Activated naive CD8-positive, alpha-beta T cell treated with anti-CD3 and anti-CD28 coated beads, Interleukin-2, amount 50 U/mL, for 24 hours (primary cell): ENCODE measurements around the gene SIK3.

Experiments used
- ATAC-seq: fragments of 150-1000 bp; cut with Tn5 transposase; one replicate; pipeline ENCODE4 v1.10.0; 2021
- DNase-seq: peaks from one replicate; pipeline ENCODE4 v3.0.0; 2021
- H3K27ac Mint-ChIP-seq: one replicate; pipeline ENCODE4 v1.8.0; 2021; ENCODE audit warnings: mild to moderate bottlenecking, mixed read lengths
- H3K27me3 Mint-ChIP-seq: one replicate; pipeline ENCODE4 v1.8.0; 2021; ENCODE audit warnings: mixed read lengths
- H3K36me3 Mint-ChIP-seq: one replicate; pipeline ENCODE4 v1.8.0; 2021; ENCODE audit warnings: low read depth, mixed read lengths
- H3K4me1 Mint-ChIP-seq: one replicate; pipeline ENCODE4 v1.8.0; 2021; ENCODE audit warnings: mixed read lengths
- H3K4me3 Mint-ChIP-seq: one replicate; pipeline ENCODE4 v1.8.0; 2021; ENCODE audit warnings: mild to moderate bottlenecking, moderate library complexity, mixed read lengths
- H3K9me3 Mint-ChIP-seq: one replicate; pipeline ENCODE4 v1.8.0; 2021; ENCODE audit warnings: mixed read lengths

The SIK3 gene

GRCh38 chr11:116881143-116881542, 217.1 kb downstream of the SIK3 start:
- Mint-ChIP-seq H3K9me3 (no peaks in the 10 kb centered on the region), H3K4me1 (peaks cover 27% of the 10 kb centered on the region), H3K27ac (no peak overlapping the region), H3K4me3 (no peak overlapping the region), H3K27me3 (no peaks in the 10 kb centered on the region), H3K36me3 (peaks cover 5% of the 10 kb centered on the region)
- ATAC-seq (no peak), DNase-seq (no peak)

DNA sequence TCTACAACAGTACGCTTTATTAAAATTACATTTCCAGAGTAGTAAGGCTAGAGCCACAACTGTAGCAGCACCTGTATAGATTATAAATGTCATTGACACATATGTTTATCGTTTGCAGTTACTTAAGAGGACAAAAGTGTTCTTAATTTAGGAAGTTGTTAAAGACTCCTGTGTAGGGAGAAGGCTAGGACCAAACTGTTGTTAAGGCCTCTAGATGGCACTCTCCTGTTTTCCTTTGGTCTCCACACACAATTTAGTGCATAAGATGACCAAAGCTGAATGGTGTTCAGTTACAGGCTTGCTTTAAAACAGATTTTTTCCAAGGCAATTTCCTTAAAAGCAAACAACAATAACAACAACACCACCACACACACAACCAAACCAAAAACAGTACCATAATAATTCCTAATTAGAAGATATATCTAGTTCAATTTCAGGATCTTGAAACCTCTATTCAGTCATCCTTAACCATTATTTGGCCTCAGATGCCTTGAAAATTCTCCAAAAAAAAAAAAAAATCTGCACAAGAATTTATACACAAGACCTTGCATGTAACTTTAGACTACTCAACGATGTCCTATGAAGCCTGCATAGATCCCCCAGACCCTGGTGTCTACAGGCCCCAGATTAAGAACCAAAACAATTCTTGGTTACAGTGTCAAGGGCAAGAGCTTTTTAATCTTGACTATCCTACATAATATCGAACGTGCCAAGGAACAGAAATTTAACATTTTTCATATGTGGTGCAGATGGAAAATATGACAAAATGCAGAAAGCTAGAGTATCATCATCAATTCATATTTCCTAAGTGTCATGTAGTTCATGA, 218.2 kb downstream of the SIK3 start:
- no peaks in the 10 kb centered on the region for H3K9me3 Mint-ChIP-seq
- peaks cover 27% of the 10 kb centered on the region for H3K4me1 Mint-ChIP-seq
- H3K4me3 Mint-ChIP-seq: no peak overlapping the region
- ATAC-seq (peak; percentile 51), DNase-seq (no peak)
- H3K27ac Mint-ChIP-seq: no peak overlapping the region
- no peaks in the 10 kb centered on the region for H3K27me3 Mint-ChIP-seq
- H3K36me3 Mint-ChIP-seq: peaks cover 10% of the 10 kb centered on the region

DNA sequence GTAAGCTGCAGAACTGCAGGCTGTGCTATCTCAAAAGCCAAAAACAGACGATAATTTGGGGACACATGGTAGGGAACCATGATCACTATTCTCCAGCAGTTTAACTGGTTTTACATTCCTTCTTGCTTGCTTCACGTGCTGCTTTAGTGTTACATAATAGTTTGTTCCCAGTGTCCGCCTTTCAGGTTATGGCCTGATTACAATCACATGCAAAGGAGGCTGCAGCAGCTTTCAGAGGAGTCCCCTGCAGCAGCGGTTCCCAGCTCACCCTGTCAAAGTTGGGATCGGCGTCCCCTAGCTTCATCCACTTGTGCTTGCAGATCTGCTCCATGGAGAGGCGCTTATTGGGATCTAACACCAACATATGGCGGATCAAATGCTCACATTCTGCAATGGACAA, 221.6 kb downstream of the SIK3 start:
- Mint-ChIP-seq H3K9me3 (no peaks in the 10 kb centered on the region), H3K4me3 (no peak overlapping the region), H3K27ac (no peak overlapping the region), H3K36me3 (peaks cover 28% of the 10 kb centered on the region), H3K4me1 (peaks cover 11% of the 10 kb centered on the region), H3K27me3 (no peaks in the 10 kb centered on the region)
- ATAC-seq (no peak), DNase-seq (no peak)

DNA sequence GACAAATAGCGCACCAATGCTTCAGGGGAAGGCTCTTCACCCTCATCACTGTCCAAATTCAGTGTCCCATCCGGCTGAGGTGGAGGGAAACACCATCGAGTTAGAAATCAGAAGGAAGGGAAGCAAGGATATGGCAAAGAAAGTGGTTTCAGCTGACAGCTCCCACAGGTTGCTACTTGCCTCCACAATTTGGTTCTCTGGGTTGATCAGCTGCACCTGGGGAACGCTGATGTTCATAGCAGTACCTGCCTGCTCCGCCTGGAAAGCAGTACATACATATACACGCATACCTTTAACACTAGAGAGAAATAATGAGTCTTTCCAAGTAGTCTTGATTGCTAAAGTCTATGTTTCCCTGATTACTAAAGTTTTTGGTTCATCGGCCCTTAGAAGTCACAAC, 223.0 kb downstream of the SIK3 start:
- peaks cover 4% of the 10 kb centered on the region for H3K4me1 Mint-ChIP-seq
- H3K4me3 Mint-ChIP-seq: no peak overlapping the region
- ATAC-seq (no peak), DNase-seq (no peak)
- peaks cover 31% of the 10 kb centered on the region for H3K36me3 Mint-ChIP-seq
- H3K27ac Mint-ChIP-seq: no peak overlapping the region
- no peaks in the 10 kb centered on the region for H3K27me3 Mint-ChIP-seq
- H3K9me3 Mint-ChIP-seq: no peaks in the 10 kb centered on the region

GRCh38 chr11:116874251-116874650, 224.0 kb downstream of the SIK3 start:
- no peaks in the 10 kb centered on the region for H3K9me3 Mint-ChIP-seq
- H3K36me3 Mint-ChIP-seq: peaks cover 35% of the 10 kb centered on the region
- ATAC-seq: no peak

DNA sequence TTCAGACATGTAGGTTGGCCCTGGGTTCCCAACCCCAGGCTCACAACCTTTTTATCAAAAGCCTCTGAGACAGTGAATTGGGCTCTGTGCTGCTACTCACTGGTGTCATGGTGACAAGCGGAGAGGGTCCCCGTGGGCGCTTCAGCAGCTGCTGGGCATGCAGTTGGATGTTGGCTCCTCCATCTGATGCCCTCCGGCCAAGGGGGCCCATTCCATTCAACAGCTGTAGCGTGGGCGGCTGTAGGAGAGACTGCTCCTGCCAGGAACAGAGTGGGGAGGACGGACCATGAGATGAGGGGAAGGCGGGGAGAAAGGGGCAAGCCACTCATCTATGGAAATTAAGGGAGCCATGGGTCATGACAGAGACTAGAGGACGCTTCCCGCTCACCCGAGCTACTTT, 224.8 kb downstream of the SIK3 start:
- Mint-ChIP-seq H3K27ac (no peak overlapping the region), H3K4me3 (no peak overlapping the region), H3K36me3 (peaks cover 34% of the 10 kb centered on the region), H3K4me1 (peaks cover 3% of the 10 kb centered on the region), H3K27me3 (no peaks in the 10 kb centered on the region), H3K9me3 (no peaks in the 10 kb centered on the region)
- DNase-seq (no peak), ATAC-seq (no peak)

More at GRCh38 chr11:116874251-116874650, 224.0 kb downstream of the SIK3 start:
- Mint-ChIP-seq H3K4me3 (no peak overlapping the region), H3K27me3 (no peaks in the 10 kb centered on the region), H3K27ac (no peak overlapping the region), H3K4me1 (peaks cover 3% of the 10 kb centered on the region)
- DNase-seq: no peak

DNA sequence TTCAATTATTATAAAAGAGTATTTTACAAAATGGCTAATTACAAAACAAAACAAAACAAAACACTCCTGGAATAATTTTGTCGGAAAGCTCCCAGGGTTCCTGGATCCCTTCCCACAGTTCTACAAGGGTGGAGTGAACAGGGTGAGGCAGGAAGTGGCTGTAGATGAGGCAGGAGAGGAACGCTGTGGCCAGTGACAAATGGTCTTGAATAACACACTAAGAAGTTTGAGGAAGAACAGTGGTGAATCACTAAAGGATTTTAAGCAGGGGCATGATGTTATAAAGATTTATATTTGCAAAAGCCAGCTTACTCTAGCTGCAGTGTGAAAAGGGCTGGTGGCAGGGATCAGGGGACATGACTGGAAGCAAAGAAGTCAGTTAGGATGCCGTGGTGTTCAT, 227.0 kb downstream of the SIK3 start:
- H3K4me3 Mint-ChIP-seq: no peak overlapping the region
- DNase-seq (no peak), ATAC-seq (no peak)
- no peak overlapping the region for H3K27ac Mint-ChIP-seq
- H3K9me3 Mint-ChIP-seq: no peaks in the 10 kb centered on the region
- H3K36me3 Mint-ChIP-seq: peaks cover 49% of the 10 kb centered on the region
- no peaks in the 10 kb centered on the region for H3K27me3 Mint-ChIP-seq
- peaks cover 3% of the 10 kb centered on the region for H3K4me1 Mint-ChIP-seq

- Mint-ChIP-seq H3K4me3 (no peak overlapping the region), H3K9me3 (no peaks in the 10 kb centered on the region), H3K27me3 (no peaks in the 10 kb centered on the region), H3K27ac (no peak overlapping the region), H3K36me3 (peaks cover 51% of the 10 kb centered on the region), H3K4me1 (peaks cover 3% of the 10 kb centered on the region)
- no peak for DNase-seq
- no peak for ATAC-seq
Observed at GRCh38 chr11:116870054-116870453, 228.2 kb downstream of the SIK3 start.

DNA sequence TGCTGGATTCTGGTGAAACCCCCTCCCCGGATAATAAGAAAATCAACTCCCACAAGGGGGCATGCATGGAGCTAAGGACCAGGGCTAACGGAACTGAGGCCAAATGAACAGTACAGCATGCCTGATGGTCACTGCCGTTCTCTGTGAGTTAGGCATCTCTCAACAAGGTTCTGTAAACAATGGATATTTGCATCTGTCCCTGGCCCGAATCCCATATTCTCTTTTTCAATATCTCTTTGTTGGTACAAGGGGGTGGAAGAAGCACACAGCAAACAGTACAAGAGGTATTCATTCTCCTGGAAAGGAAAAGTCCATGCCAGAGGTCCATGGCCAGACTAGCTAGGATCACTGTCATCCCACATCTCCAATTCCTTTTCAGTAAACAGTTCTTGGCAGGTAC, 228.6 kb downstream of the SIK3 start:
- Mint-ChIP-seq H3K27ac (no peak overlapping the region), H3K36me3 (peaks cover 53% of the 10 kb centered on the region), H3K9me3 (no peaks in the 10 kb centered on the region), H3K4me1 (peaks cover 3% of the 10 kb centered on the region), H3K27me3 (no peaks in the 10 kb centered on the region), H3K4me3 (no peak overlapping the region)
- ATAC-seq: no peak
- no peak for DNase-seq

- ATAC-seq: no peak
- peaks cover 3% of the 10 kb centered on the region for H3K4me1 Mint-ChIP-seq
- H3K27ac Mint-ChIP-seq: no peak overlapping the region
- H3K36me3 Mint-ChIP-seq: peaks cover 52% of the 10 kb centered on the region
- no peak overlapping the region for H3K4me3 Mint-ChIP-seq
- H3K27me3 Mint-ChIP-seq: no peaks in the 10 kb centered on the region
- H3K9me3 Mint-ChIP-seq: no peaks in the 10 kb centered on the region
- DNase-seq: no peak
Observed at GRCh38 chr11:116868066-116868465, 230.2 kb downstream of the SIK3 start.

- no peak for DNase-seq
- Mint-ChIP-seq H3K27ac (no peak overlapping the region), H3K36me3 (peaks cover 47% of the 10 kb centered on the region), H3K27me3 (no peaks in the 10 kb centered on the region), H3K4me1 (peaks cover 3% of the 10 kb centered on the region), H3K9me3 (no peaks in the 10 kb centered on the region), H3K4me3 (no peak overlapping the region)
- no peak for ATAC-seq
Observed at GRCh38 chr11:116867619-116868018, 230.6 kb downstream of the SIK3 start.

GRCh38 chr11:116866804-116867455, 231.3 kb downstream of the SIK3 start:
- Mint-ChIP-seq H3K9me3 (no peaks in the 10 kb centered on the region), H3K27ac (no peak overlapping the region), H3K4me1 (peaks cover 3% of the 10 kb centered on the region), H3K36me3 (peaks cover 50% of the 10 kb centered on the region), H3K27me3 (no peaks in the 10 kb centered on the region), H3K4me3 (no peak overlapping the region)
- DNase-seq: no peak
- ATAC-seq: no peak

DNA sequence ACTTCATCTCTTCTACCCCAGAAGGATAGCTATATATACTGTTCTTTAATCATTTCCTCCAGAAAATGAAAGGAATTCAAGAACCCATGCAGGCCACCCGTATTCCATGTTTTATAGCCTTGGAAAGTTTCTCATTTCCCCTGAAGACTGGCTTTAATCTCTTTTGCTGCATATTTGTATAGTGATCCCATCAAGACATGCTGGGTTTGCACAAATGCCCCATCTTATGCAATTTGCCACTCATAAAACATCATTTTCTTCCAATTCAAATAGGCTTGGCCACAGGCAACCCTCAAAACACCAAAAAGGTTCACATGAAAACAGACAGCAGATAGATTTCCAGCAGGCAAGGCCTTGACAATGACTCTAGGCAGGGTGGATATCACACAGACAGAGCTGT, 232.5 kb downstream of the SIK3 start:
- Mint-ChIP-seq H3K4me1 (peaks cover 3% of the 10 kb centered on the region), H3K4me3 (no peak overlapping the region), H3K36me3 (peaks cover 52% of the 10 kb centered on the region), H3K27me3 (no peaks in the 10 kb centered on the region), H3K9me3 (no peaks in the 10 kb centered on the region), H3K27ac (no peak overlapping the region)
- DNase-seq (no peak), ATAC-seq (no peak)

- Mint-ChIP-seq H3K4me3 (no peak overlapping the region), H3K4me1 (no peaks in the 10 kb centered on the region), H3K27ac (no peak overlapping the region), H3K27me3 (no peaks in the 10 kb centered on the region), H3K36me3 (peaks cover 49% of the 10 kb centered on the region), H3K9me3 (no peaks in the 10 kb centered on the region)
- ATAC-seq (no peak), DNase-seq (no peak)
Observed at GRCh38 chr11:116864531-116864930, 233.7 kb downstream of the SIK3 start.

GRCh38 chr11:116862951-116863350, 235.3 kb downstream of the SIK3 start:
- Mint-ChIP-seq H3K36me3 (peaks cover 53% of the 10 kb centered on the region), H3K9me3 (no peaks in the 10 kb centered on the region), H3K4me1 (no peaks in the 10 kb centered on the region), H3K27me3 (no peaks in the 10 kb centered on the region), H3K4me3 (no peak overlapping the region), H3K27ac (no peak overlapping the region)
- DNase-seq (no peak), ATAC-seq (no peak)
